Measurements from ENCODE around the gene ILDR1. TPM values are rescaled to one million over a fixed set of nuclear protein-coding genes. Genes with fewer than 3 reads are reported as not detected.
A peak's percentile ranks its signal among the peaks of the same experiment; 100 is the strongest.

Gene ILDR1
- total and polyA plus RNA-seq, 2 donors (not counting 3 experiments of a cell fraction or from before 2014, with no cell fraction given): not detected

DNA sequence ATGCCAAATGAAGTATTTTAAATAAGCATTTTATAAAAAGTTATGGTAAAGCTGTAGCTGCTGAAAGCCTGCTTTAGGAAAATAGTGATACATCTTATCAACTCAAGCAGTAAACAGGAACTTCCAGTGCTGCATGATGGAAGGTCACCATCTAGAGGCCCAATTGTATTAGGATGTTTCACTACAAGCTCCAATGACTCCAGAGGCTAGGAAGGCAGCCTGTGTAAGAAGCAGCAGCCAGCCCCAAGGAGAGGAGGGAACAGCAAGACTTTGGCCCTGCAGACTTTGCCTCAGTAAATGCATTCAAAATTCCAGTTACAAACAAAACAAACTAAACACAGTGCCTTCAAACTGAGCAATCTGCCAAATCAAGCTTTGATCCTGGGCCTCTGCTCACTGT is 32.1 kb downstream of the ILDR1 start:
- Histone ChIP-seq H3K27me3 (ENCODE audit: control insufficient read depth in 2 of 2, insufficient read depth in 2 of 2, low read length in 2 of 2) (peaks cover 2 to 4% of the 10 kb centered on the region in 2 experiments), H3K79me2 (ENCODE audit: control insufficient read depth, insufficient read depth, low read length) (no peaks in the 10 kb centered on the region), H3K9me3 (replicated peaks; ENCODE audit: control insufficient read depth, insufficient read depth, low read length) (no peaks in the 10 kb centered on the region), H3K9me1 (replicated peaks; ENCODE audit: control insufficient read depth, extremely low read depth, insufficient read depth, low read length) (no peaks in the 10 kb centered on the region), H3K9ac (replicated peaks; ENCODE audit: extremely low read depth, insufficient read depth, low read length) (no peak overlapping the region), H2AFZ (ENCODE audit: low read depth, low read length) (no peak overlapping the region), H3K4me2 (ENCODE audit: insufficient read depth, low read length) (no peak overlapping the region), H3K27ac (ENCODE audit: insufficient read depth, low read depth, low read length) (no peak overlapping the region), H3K4me1 (ENCODE audit: control insufficient read depth, extremely low read depth, insufficient read depth, low read length) (peaks cover 6% of the 10 kb centered on the region), H4K20me1 (replicated peaks; ENCODE audit: control insufficient read depth, extremely low read depth, insufficient read depth, low read length) (no peaks in the 10 kb centered on the region), H3K4me3 (replicated peaks in 1 of 3; ENCODE audit: insufficient read depth in 1 of 3, low read depth in 1 of 3, low read length in 3 of 3) (no peak overlapping the region), H3K36me3 (ENCODE audit: control insufficient read depth in 2 of 2, extremely low read depth in 1 of 2, insufficient read depth in 2 of 2, low read length in 2 of 2) (no peaks in the 10 kb centered on the region)
- FAIRE-seq (peak; percentile 8), DNase-seq (ENCODE audit: low read depth, low spot score) (no peak)
- dilution Hi-C loops (cut with MboI; ENCODE audit: extremely low pct_ligation_motif_present, low sequenced_read_pairs): no loop called here
- no TSS peak for BruUV-seq (replicated peaks)
- POLR2A ChIA-PET: no interaction called here
- no peak for TF ChIP-seq GATA2 (IDR thresholded peaks at IDR 0.05; ENCODE audit: insufficient read depth, insufficient read length, low read depth, low read length)
- TF ChIP-seq, protein P1, sequence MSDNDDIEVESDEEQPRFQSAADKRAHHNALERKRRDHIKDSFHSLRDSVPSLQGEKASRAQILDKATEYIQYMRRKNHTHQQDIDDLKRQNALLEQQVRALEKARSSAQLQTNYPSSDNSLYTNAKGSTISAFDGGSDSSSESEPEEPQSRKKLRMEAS (IDR thresholded peaks at IDR 0.05; ENCODE audit: insufficient read depth, insufficient read length): no peak
- TF ChIP-seq FOS (IDR thresholded peaks at IDR 0.05; ENCODE audit: borderline replicate concordance, insufficient read depth, low read length): no peak
- no peak for TF ChIP-seq POLR2A (IDR thresholded peaks at IDR 0.05; ENCODE audit: low read depth, low read length)
- TF ChIP-seq EZH2 (IDR thresholded peaks at IDR 0.05; ENCODE audit: borderline replicate concordance, low read depth, low read length, severe bottlenecking): no peak
- TF ChIP-seq POLR2AphosphoS5 (IDR thresholded peaks at IDR 0.05; ENCODE audit: insufficient read depth, low read depth, low read length): no peak
- TF ChIP-seq JUN (IDR thresholded peaks at IDR 0.05; ENCODE audit: borderline replicate concordance, insufficient read depth, insufficient read length, low read depth): no peak
- TF ChIP-seq, protein P2, sequence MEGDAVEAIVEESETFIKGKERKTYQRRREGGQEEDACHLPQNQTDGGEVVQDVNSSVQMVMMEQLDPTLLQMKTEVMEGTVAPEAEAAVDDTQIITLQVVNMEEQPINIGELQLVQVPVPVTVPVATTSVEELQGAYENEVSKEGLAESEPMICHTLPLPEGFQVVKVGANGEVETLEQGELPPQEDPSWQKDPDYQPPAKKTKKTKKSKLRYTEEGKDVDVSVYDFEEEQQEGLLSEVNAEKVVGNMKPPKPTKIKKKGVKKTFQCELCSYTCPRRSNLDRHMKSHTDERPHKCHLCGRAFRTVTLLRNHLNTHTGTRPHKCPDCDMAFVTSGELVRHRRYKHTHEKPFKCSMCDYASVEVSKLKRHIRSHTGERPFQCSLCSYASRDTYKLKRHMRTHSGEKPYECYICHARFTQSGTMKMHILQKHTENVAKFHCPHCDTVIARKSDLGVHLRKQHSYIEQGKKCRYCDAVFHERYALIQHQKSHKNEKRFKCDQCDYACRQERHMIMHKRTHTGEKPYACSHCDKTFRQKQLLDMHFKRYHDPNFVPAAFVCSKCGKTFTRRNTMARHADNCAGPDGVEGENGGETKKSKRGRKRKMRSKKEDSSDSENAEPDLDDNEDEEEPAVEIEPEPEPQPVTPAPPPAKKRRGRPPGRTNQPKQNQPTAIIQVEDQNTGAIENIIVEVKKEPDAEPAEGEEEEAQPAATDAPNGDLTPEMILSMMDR (IDR thresholded peaks at IDR 0.05; ENCODE audit: extremely low read depth in 1 of 2, insufficient read depth in 1 of 2, low read depth in 1 of 2, low read length in 2 of 2): no peak
- TF ChIP-seq MYC (IDR thresholded peaks at IDR 0.05; ENCODE audit: low read depth, low read length): no peak
- intact Hi-C loops (cut with micrococcal nuclease): no loop called here
- CTCF ChIA-PET: interaction anchor here (0.9 to 1.9 kb wide), 3 partner anchors 8 to 35 kb away, joined by 3 to 4 read pairs (median 3); no protein-coding TSS in a partner anchor
